Amniotic stem cell (primary cell): ENCODE measurements around the gene RNASEL.
A peak's percentile ranks its signal among the peaks of the same experiment; 100 is the strongest.

Source experiments
- DNase-seq: peaks from one replicate; lab custom pipeline; 2025; lab: John Stamatoyannopoulos, UW

The RNASEL gene

GRCh38 chr1:182600036-182600713, 11.1 kb upstream of the RNASEL start:
- no peak for DNase-seq

- no peak for DNase-seq
These were observed 10.3 kb upstream of the RNASEL start for GRCh38 chr1:182599339-182599738.

- DNase-seq: no peak
These were observed 9.2 kb upstream of the RNASEL start for GRCh38 chr1:182598296-182598695.

- no peak for DNase-seq
These were observed 7.9 kb upstream of the RNASEL start for GRCh38 chr1:182596934-182597333.

GRCh38 chr1:182595641-182596240, 6.7 kb upstream of the RNASEL start:
- peak; percentile 23 for DNase-seq

- DNase-seq: no peak
These were observed 875 bp upstream of the RNASEL start for GRCh38 chr1:182589931-182590330.

GRCh38 chr1:182589520-182589919, 464 bp upstream of the RNASEL start:
- no peak for DNase-seq

GRCh38 chr1:182587666-182588499, 1.2 kb downstream of the RNASEL start:
- no peak for DNase-seq

- DNase-seq: no peak
These were observed 2.0 kb downstream of the RNASEL start for GRCh38 chr1:182587093-182587492.

GRCh38 chr1:182586380-182586779, 2.7 kb downstream of the RNASEL start:
- DNase-seq: no peak

- no peak for DNase-seq
These were observed 4.3 kb downstream of the RNASEL start for GRCh38 chr1:182584746-182585145.

GRCh38 chr1:182580736-182581135, 8.3 kb downstream of the RNASEL start:
- no peak for DNase-seq

- DNase-seq: no peak
These were observed 13.4 kb downstream of the RNASEL start for GRCh38 chr1:182575540-182576149.

- DNase-seq: no peak
These were observed 14.9 kb downstream of the RNASEL start for GRCh38 chr1:182574156-182574555.

GRCh38 chr1:182570611-182570970, 18.5 kb downstream of the RNASEL start:
- DNase-seq: no peak

GRCh38 chr1:182569939-182570610, 19.0 kb downstream of the RNASEL start:
- DNase-seq: no peak

GRCh38 chr1:182568647-182569284, 20.3 kb downstream of the RNASEL start:
- no peak for DNase-seq

GRCh38 chr1:182567629-182568028, 21.4 kb downstream of the RNASEL start:
- no peak for DNase-seq

GRCh38 chr1:182565537-182565936, 23.5 kb downstream of the RNASEL start:
- no peak for DNase-seq

- no peak for DNase-seq
These were observed 24.6 kb downstream of the RNASEL start for GRCh38 chr1:182564406-182565004.

GRCh38 chr1:182563095-182563494, 26.0 kb downstream of the RNASEL start:
- no peak for DNase-seq
